PC-9 (cell line): ENCODE measurements around the gene SPATA2. TPM values are rescaled to one million over a fixed set of nuclear protein-coding genes. Genes with fewer than 3 reads are reported as not detected.

Experiments used
- BruUV-seq: library from RNA; stranded (reverse); fragments of 400-500 nt; replicated peaks from 2 replicates; lab custom pipeline; 2021; lab: Mats Ljungman, UMichigan
- CTCF ChIA-PET: fragments of 300-600 bp; sonication (Branson Sonifier 250); formaldehyde crosslinking; loops from one replicate; lab custom pipeline; 2022; ENCODE audit warnings: antibody characterized with exemption; lab: Charles Lee
- POLR2A ChIA-PET: fragments of 300-600 bp; sonication (Branson Sonifier 250); formaldehyde crosslinking; loops from one replicate; lab custom pipeline; 2022; ENCODE audit warnings: antibody characterized with exemption; ENCODE audit not compliant: unreplicated experiment; lab: Charles Lee
- DNase-seq, 2 experiments: peaks; one replicate each; pipeline versions ENCODE4 v3.0.0 to v3.0.0-alpha.2; 2015 to 2022; ENCODE audit warnings: mixed read lengths in 1 of 2
- H2AFZ ChIP-seq: fragments of 200-600 bp; sonication (generic); 2 replicates; pipeline ENCODE4 v1.8.1; 2017; ENCODE audit warnings: antibody characterized with exemption
- H3F3A ChIP-seq: fragments of 200-600 bp; sonication (generic); 2 replicates; pipeline ENCODE4 v1.8.1; 2017; ENCODE audit warnings: antibody characterized with exemption, mild to moderate bottlenecking, low read depth; ENCODE audit not compliant: insufficient read depth
- H3K27ac ChIP-seq: fragments of 200-600 bp; sonication (generic); 2 replicates; pipeline ENCODE4 v1.6.1; 2016; ENCODE audit warnings: mixed run types
- H3K27me3 ChIP-seq: fragments of 200-600 bp; sonication (generic); 2 replicates; pipeline ENCODE4 v1.6.1; 2016; ENCODE audit warnings: low read depth, mixed run types; ENCODE audit not compliant: insufficient read depth
- H3K36me3 ChIP-seq: fragments of 200-600 bp; sonication (generic); 2 replicates; pipeline ENCODE4 v1.6.1; 2016; ENCODE audit warnings: low read depth, mixed run types
- H3K4me1 ChIP-seq: fragments of 200-600 bp; sonication (generic); replicated peaks from 2 replicates; pipeline ENCODE4 v1.6.1; 2016; ENCODE audit warnings: mixed run types; ENCODE audit not compliant: insufficient read depth
- H3K4me2 ChIP-seq: fragments of 200-600 bp; sonication (generic); 2 replicates; pipeline ENCODE4 v1.6.1; 2017; ENCODE audit warnings: mixed run types
- H3K4me3 ChIP-seq: fragments of 200-600 bp; sonication (generic); 2 replicates; pipeline ENCODE4 v1.6.1; 2016; ENCODE audit warnings: mixed run types
- H3K79me2 ChIP-seq: fragments of 200-600 bp; sonication (generic); 2 replicates; pipeline ENCODE4 v1.6.1; 2017; ENCODE audit warnings: low read depth, mixed run types
- H3K9me2 ChIP-seq: fragments of 200-600 bp; sonication (generic); 2 replicates; pipeline ENCODE4 v1.8.1; 2017; ENCODE audit warnings: mild to moderate bottlenecking; ENCODE audit not compliant: insufficient read depth
- H3K9me3 ChIP-seq: fragments of 200-600 bp; sonication (generic); 2 replicates; pipeline ENCODE4 v1.8.1; 2016; ENCODE audit warnings: low read depth; ENCODE audit not compliant: insufficient read depth
- H4K20me1 ChIP-seq: fragments of 200-600 bp; sonication (generic); 2 replicates; pipeline ENCODE4 v1.8.1; 2017; ENCODE audit not compliant: insufficient read depth
- CTCF ChIP-seq: fragments of 200-600 bp; sonication (generic); conservative IDR thresholded peaks from 2 replicates; pipeline ENCODE4 v1.6.1; 2017; ENCODE audit warnings: mixed run types, antibody characterized with exemption, mild to moderate bottlenecking, moderate library complexity
- EZH2 ChIP-seq: fragments of 200-600 bp; sonication (generic); IDR thresholded peaks from 2 replicates; pipeline ENCODE4 v1.8.0; 2017; ENCODE audit warnings: antibody characterized with exemption, low read depth
- intact Hi-C: fragments of 100-400 bp; cut with micrococcal nuclease; formaldehyde crosslinking; loops from one replicate; pipeline ENCODE4 v1.10.0; 2022; ENCODE audit not compliant: unreplicated experiment
- total RNA-seq: library from RNA; stranded (reverse); gene quantifications from 2 replicates; pipeline ENCODE4 v1.2.3, GENCODE V29; 2021

The SPATA2 gene
- total RNA-seq, 1 experiment from 2014 or later, result 10.9 TPM

- BruUV-seq, result no TSS peak
- TF ChIP-seq EZH2 (no peak), CTCF (no peak)
- intact Hi-C loops, result no loop called here
Measured at GRCh38 chr20:49908258-49908565, 7.1 kb downstream of the SPATA2 start.

GRCh38 chr20:49907405-49908257 is 7.7 kb downstream of the SPATA2 start:
- no peak overlapping the region for H3K4me2 ChIP-seq
- BruUV-seq, result no TSS peak
- CTCF ChIA-PET, result no interaction called here

More at GRCh38 chr20:49908258-49908565, 7.1 kb downstream of the SPATA2 start:
- H3K79me2 ChIP-seq, result peaks cover 40% of the 10 kb centered on the region
- DNase-seq, result no peak
- H3K36me3 ChIP-seq, result peaks cover 48% of the 10 kb centered on the region
- peaks cover 1% of the 10 kb centered on the region for H3K4me1 ChIP-seq
- ChIA-PET POLR2A (no interaction called here), CTCF (no interaction called here)
- no peak overlapping the region for H3K4me2 ChIP-seq
- H3K4me3 ChIP-seq, result no peak overlapping the region
- H3K9me3 ChIP-seq, result no peaks in the 10 kb centered on the region
- H3F3A ChIP-seq, result peaks cover 11% of the 10 kb centered on the region; the same call in 1 of the 2 replicates
- peaks cover 41% of the 10 kb centered on the region for H4K20me1 ChIP-seq
- H3K9me2 ChIP-seq, result no peaks in the 10 kb centered on the region
- no peak overlapping the region for H2AFZ ChIP-seq
- H3K27ac ChIP-seq, result no peak overlapping the region
- H3K27me3 ChIP-seq, result no peaks in the 10 kb centered on the region

GRCh38 chr20:49906615-49907154 is 8.6 kb downstream of the SPATA2 start:
- Histone ChIP-seq H3F3A (peaks cover 22% of the 10 kb centered on the region; the same call in 1 of the 2 replicates), H3K9me2 (no peaks in the 10 kb centered on the region), H3K27me3 (no peaks in the 10 kb centered on the region), H3K79me2 (peaks cover 25% of the 10 kb centered on the region), H3K36me3 (peaks cover 48% of the 10 kb centered on the region), H4K20me1 (peaks cover 28% of the 10 kb centered on the region), H3K4me3 (no peak overlapping the region), H3K4me1 (no peaks in the 10 kb centered on the region), H3K4me2 (no peak overlapping the region), H3K27ac (no peak overlapping the region), H3K9me3 (no peaks in the 10 kb centered on the region), H2AFZ (no peak overlapping the region)
- DNase-seq, result no peak
- intact Hi-C loops, result no loop called here
- POLR2A ChIA-PET, result no interaction called here
- CTCF ChIA-PET, result interaction anchor here (0.6 kb wide), 1 partner anchor 9 kb away, joined by 4 read pairs; the partner anchor contains the start of gene SPATA2
- no peak for TF ChIP-seq CTCF
- no peak for TF ChIP-seq EZH2
- no TSS peak for BruUV-seq

More at GRCh38 chr20:49907405-49908257, 7.7 kb downstream of the SPATA2 start:
- no peaks in the 10 kb centered on the region for H3K4me1 ChIP-seq
- no peaks in the 10 kb centered on the region for H3K9me2 ChIP-seq
- H3K27me3 ChIP-seq, result no peaks in the 10 kb centered on the region
- no peak overlapping the region for H2AFZ ChIP-seq
- H3K36me3 ChIP-seq, result peaks cover 48% of the 10 kb centered on the region
- H3K4me3 ChIP-seq, result no peak overlapping the region
- peaks cover 34% of the 10 kb centered on the region for H3K79me2 ChIP-seq
- intact Hi-C loops, result no loop called here
- peaks cover 12% of the 10 kb centered on the region; the same call in 1 of the 2 replicates for H3F3A ChIP-seq
- POLR2A ChIA-PET, result no interaction called here
- no peak for DNase-seq
- peaks cover 38% of the 10 kb centered on the region for H4K20me1 ChIP-seq
- H3K9me3 ChIP-seq, result no peaks in the 10 kb centered on the region
- no peak overlapping the region for H3K27ac ChIP-seq
- TF ChIP-seq EZH2 (no peak), CTCF (no peak)
